Measurements from ENCODE around the gene MRGPRD.
"Not testable (repeated sequence)": the region's sequence is repeated elsewhere in the genome, so short reads cannot be mapped to it uniquely, and the experiment has no call there.

MRGPRD gene

DNA sequence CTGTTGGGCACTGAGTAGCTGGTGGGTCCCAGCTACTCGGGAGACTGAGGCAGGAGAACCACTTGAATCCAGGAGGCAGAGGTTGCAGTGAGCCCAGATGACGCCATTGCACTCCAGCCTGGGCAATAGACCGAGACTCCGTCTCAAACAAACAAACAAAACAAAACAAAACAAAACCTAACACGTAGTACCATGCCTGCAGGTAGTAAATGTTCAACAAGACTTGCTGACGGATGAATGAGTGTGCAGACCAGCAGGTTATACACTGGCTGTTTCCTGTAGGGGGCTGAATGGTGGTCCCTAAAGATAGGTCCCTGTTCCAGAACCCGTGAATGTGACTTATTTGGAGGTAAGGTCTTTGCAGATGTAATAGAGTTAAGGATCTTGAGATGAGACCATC, 12.8 kb upstream of the MRGPRD start:
- DNase-seq (ENCODE audit: low spot score): no peak

DNA sequence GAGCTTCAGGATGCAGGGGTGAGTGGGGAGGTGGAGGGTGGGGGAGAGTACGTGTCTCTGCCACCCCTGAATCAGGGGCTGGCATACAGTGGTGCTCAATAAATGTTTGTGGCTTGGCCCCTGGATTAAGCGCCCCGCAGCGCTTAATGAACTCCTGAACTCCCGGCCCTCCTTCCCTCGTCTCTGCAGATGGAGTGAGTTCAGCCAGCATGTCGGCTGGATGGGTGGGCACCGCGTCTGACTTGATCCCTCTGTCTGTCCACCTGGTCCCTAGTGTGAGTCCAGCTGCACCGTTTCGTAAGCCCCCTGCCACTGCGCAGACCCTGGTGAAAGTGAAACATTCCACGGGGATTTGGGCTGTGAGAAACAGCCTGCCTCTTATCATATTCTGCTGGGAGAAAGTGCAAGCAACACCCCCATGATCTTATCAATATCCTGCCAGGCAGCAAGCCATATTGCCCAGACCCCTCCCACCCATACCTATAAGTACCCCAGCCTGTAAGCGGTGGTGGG, 12.0 kb upstream of the MRGPRD start:
- DNase-seq (ENCODE audit: low spot score): no peak

DNA sequence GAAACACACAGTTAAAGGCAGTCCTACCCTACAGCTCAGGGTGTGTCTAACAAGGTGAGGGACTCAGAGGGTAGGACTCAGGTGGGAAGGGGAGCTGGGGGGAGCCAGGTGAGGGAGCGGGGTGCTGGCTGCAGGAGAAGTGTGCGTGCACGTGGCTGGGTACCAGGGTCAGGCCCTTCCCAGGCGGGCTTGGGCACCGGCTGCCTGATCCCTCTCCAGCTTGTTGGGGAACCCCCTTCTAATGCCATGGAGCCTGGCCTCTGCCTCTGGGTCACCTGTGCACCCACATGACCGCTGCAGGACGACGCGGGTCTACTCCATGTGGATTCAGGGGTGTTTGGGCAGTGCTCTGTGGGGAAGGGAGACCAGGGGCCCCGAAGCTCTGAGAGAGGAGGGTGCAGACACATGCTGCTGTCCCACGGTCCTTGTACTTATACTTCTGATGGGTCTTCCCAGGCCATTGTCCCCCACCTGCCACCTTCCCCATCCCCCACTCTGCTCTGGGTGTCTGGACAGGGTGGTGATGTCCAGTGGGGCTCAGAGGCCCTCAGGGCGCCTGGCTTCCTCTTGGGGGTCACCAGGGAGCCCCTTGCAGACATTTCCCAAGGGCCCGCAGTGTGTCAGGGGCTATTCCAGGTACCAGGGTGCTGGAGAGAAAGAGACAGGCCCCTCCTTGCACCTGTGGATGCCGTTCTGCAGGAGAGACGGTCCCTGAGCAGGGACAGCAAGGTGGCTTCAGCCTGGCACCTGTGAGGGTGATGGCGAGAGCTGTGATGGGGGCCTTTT, 10.4 kb upstream of the MRGPRD start:
- no peak for DNase-seq (ENCODE audit: low spot score)

DNA sequence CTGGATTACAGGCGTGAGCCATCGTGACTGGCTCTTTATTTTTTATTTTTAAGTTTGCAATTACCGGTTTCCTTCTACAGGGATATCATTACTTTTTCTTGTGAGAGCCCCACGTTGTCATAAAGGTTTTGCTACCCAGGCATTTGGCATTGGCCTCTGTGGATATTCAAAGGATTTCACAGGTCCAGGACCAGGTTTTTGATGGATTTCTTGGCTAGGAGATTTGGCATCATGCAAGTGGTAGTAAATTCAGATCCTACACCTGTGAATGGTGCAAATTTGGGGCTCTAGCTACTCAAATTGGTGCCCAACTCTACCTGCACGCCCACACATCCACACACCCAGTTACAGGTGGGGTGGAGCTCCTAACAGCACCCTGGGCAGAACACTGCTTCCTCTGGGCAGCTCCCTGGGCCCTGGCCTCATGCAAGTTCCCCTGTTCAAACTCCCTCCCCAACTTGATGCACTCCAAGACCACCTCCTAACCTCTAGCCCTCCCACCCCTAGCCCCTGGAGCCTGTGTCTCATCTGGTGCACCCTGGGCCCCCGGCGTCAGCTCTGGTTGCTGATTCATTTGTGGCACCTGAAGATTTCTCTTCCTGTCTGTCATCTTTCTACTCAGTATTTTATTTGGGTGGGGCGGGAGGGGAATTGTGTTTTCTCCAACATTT, 9.3 kb upstream of the MRGPRD start:
- no peak for DNase-seq (ENCODE audit: low spot score)

DNA sequence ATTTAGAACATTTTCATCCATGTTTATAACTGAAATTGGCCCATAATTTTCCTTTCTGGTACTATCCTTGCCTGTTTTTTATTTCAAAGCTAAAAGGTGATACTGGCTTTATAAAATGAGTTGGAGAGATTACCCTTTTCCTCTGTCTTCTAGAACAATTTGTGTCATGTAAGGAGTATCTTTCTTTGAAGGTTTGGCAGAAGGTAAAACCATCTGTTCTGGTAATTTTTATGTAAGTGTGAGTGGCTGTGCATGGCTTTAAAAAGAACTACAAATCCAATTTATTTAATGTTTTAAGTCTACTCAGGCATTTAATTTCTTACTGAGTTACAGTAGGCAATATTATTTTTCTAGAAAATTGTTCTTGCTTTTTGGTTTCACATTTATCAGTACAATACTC, 7.7 kb upstream of the MRGPRD start:
- no peak for DNase-seq (ENCODE audit: low spot score)

DNA sequence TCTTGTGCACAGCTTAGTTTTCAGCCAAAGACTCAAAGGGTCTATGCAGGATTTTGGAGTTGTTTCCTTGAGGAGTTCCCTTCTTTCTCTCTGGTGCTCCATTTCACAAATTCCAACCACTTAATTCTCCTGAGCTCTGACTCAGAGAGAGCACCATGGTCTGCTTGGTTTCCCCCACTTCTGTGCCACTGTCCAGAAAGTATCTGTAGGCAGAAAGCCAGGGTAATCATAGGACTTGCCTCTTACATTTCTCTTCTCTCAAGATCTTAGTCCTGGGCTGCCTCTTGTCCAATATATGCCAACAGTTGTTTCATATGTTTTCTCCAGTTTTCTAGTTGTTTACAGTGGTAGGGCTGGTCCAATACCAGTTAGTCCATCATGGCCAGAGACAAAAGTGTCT, 6.4 kb upstream of the MRGPRD start:
- DNase-seq (ENCODE audit: low spot score): no peak

DNA sequence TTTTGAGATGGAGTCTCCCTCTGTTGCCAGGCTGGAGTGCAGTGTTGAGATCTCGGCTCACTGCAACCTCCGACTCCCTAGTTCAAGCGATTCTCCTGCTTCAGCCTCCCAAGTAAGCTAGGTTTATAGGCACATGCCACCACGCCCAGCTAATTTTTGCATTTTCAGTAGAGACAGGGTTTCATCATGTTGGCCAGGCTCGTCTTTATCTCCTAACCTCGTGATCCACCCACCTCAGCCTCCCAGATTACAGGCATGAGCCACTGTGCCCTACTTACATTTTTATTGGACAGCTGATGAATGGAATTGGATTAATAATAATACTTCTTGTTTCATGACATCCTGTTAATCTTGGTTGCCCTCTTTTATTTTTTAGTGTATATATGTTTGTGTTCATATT, 3.0 kb upstream of the MRGPRD start:
- no peak for DNase-seq (ENCODE audit: low spot score)

DNA sequence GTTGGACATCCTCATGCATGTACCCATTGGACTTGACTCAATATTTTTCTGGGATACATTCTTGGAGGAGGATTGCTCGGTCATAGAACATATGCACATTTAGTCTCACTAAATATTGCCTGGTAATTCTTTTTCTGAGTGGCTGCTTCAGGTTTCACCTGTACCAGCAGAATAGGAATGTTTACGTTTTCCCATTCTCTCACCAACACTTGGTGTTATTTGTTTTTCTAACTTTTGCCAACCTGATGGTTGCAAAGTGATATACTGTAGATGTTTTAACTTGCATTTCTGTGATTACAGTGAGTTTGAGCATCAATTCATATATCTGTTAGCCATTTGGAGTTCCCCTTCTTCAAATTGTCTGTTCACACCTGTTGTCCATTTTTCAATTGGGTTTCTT, 1.3 kb upstream of the MRGPRD start:
- no peak for DNase-seq (ENCODE audit: low spot score)

DNA sequence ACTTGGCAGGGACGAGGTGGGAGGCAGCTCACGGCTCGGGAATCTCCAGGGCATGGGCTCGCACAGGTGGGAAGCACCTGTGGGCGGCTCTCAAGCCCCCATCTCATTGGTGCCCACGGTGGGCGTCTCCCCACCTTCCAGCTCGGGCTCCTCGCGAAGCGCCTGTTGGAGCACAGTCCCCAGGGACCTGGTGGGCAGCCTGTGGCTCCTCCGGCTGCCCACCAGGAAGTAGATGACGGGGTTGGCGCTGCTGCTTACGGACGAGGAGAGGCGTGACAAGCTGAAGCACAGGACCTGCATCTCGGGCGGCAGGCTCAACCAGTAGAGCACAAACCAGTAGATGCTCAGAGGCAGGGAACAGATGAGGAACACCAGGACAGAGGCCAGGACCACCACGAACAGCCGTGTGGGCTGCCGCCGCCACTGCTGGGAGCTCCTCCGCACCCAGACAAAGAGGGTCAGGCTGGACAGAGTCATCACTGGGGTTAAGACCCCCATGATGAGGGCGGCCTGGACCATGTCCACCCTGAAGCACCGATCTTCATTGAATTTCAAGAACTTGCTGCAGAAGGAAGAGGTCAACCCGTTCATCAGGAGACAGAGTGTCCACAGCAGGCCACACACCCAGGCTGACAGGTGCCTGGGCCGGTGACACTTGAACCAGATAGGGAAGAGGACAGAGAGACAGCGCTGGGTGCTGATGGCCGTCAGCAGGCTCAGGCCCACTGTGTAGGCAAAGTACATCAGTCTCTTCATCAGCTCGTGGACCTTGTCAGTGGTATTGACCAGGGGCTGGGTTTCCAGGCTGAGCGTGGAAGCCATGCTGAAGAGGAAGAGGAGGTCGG, 633 bp downstream of the MRGPRD start:
- DNase-seq (ENCODE audit: low spot score): no peak

DNA sequence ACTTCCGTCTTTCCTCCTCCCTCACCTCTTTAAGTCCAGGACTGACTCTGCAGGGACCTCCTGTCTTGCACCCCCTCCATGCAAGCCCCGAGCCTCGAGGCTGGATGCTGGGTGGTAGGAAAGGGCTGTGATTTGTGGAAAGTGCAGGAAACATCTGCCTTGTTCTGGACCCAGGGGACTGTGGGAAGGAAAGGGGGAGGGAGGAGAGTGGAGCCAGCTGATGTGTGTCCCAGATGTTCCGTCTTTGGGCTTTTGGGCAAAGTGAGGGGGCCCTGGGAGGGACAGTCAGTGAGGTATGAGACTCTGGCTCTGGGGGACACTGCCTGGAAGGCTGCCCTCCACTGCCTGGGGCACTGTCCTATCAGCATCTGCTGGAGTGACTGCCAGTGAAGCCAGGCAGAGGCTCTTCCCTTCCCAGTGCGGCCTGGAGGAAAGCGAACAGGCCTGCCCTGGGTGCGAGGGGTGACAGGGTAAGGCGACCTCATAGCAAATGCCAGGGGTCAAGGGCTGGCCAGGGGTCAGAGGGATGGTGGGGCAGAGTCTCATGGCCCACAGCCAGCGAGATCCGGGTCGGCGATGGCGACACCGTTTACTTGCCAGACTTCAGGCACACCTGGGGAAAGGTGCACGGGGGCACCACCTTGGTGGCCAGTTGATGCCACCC, 1.7 kb downstream of the MRGPRD start:
- no peak for DNase-seq (ENCODE audit: low spot score)

DNA sequence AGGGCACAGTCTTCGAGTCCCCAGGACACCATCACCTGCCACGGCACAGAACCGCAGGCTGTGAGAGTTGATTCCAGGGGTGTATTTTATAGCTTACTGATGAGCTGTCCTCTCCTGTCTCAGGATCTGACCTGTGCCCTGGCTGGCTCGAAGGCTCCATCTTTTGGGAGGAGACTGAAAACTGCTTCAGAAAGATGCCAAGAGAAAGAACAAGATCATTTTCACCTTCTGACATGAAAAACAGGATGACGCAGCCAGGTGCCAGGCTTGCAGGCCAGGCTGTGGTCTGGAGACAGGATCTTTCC, 2.2 kb downstream of the MRGPRD start:
- no peak for DNase-seq (ENCODE audit: low spot score)

DNA sequence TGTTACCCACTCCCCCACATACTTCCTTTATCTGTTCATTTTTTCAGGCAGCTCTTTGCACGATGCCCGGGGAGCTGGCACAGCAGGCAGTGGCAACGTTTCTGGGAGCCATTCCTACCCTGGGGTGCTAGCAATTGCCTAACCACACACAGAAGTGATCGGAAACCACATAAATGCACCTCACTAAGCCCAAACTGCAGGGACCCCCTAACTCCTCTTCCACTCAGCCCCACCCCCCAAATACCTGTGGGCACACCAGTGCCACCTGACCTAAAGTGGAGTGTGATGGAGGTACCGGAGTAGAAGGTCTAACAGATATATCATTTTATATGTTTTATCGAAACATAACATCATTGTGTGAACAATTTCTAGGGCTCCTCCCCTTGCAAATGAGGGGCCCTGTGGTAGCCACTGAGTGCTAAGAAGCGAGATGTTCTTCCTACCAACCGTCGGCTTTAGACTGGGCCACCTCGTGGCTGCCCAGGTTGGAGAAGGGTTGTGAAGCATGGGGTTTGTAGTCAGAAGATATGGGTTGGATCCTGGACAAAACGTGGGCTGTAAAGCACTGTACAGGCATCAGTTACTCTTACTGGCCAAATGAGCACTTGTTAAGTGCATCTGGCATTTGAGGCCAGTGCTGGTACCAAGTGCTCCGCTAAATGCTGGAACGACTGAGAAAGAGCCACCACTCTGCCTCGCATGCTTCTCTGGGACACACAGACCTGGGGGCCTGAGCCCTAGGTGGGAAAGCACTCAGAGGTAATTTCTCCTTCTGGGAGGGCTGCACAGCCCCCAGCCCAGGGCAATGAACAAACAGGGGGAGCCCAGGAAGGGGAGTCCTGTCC, 2.8 kb downstream of the MRGPRD start:
- DNase-seq (ENCODE audit: low spot score): no peak

DNA sequence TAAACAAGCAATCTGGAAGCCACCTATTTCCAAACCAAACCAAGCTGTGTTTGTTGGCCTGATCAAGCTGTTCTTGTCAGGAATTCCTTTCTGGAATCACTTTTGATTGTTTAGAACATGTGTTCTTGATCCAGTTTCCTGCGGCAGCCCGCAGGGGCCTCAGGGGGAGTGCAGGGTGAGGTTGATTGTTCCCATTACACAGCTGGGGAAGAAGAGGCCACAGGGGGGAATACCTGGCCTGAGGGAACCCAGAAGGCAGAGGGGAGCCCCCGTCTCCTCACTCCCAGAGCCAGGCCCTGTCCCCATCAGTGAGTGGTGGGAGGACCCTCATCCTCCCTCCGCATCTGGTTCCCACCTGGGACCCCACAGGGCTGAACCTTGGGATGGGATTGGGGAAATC, 4.2 kb downstream of the MRGPRD start:
- DNase-seq (ENCODE audit: low spot score): no peak

DNA sequence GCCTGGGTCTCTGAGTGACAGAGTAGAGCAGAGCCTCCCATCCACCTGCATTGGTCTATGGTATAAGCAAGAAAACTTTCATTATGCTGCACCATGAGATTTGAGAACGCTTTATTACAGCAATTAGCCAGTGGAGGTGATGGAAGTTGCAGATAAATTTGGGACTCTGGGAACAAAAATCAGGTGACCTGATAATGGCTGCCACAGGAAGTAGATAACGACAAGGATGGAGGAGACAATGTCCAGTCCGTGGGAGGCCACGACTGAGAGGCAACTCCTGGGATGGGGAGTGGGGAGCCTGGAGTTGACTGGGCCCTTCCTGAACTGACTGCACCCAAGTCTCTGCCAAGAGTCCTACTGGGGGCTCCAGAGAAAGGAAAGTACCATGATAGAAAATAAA, 4.7 kb downstream of the MRGPRD start:
- DNase-seq (ENCODE audit: low spot score): no peak

DNA sequence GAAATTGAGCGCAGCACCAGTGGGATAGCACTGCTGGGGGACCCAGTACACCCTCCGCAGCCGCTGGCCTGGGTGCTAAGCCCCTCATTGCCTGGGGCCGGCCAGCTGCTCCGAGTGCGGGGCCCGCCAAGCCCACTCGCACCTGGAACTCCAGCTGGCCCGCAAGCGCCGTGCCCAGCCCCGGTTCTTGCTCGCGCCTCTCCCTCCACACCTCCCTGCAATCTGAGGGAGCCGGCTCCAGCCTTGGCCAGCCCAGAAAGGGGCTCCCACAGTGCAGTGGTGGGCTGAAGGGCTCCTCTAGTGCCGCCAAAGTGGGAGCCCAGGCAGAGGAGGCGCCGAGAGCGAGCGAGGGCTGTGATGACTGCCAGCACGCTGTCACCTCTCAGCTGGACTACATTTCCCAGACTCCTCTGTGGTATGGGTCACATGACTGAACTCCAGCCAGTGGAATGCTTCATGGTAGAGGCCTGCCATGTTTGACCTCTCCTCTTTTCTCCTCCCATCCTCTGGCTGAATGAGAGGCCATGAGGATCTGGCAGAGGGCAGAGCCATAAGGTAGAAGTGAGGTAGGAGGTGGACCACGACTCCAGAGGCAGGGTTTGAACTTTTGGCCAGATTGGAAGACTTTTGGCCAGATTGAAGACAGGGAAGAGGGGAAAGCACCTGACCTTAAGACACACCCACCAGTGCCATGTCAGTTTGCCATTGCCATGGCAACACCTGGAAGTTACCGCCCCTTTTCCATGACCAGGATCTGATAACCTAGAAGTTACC, 6.2 kb downstream of the MRGPRD start:
- DNase-seq (ENCODE audit: low spot score): no peak

DNA sequence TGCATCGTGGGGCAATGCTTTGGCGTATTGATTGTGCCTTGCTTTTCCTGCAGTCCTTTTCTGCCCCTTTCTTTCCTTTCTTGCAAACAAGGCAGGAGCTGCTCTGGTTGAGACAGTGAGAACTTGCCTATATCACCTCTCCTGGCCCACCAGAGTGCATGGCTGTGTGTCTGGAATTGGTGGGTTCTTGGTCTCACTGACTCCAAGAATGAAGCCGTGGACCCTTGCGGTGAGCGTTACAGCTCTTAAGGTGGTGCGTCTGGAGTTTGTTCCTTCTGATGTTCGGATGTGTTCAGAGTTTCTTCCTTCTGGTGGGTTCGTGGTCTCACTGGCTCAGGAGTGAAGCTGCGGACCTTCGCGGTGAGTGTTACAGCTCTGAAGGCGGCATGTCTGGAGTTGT, 7.1 kb downstream of the MRGPRD start:
- DNase-seq (ENCODE audit: low spot score): not testable (repeated sequence)

DNA sequence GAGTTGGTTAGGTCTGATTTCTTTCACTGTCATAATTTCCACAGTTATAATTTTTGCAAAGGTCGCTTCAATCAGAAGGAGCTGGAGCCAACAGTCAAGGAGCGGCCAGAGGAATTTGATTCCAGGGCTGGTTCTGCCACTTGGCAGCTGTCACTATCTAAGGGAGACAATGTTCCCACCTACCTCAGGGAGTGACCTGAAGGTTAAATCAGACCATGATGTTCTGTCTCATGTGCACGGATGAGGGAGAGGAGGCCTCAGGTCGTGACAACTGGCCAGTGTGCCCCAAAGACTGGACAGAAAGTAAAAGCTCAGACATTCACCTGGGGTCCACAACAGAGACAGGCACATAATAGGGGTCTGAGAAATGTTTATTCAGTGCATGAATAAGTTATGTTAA, 7.6 kb downstream of the MRGPRD start:
- DNase-seq (ENCODE audit: low spot score): no peak

DNA sequence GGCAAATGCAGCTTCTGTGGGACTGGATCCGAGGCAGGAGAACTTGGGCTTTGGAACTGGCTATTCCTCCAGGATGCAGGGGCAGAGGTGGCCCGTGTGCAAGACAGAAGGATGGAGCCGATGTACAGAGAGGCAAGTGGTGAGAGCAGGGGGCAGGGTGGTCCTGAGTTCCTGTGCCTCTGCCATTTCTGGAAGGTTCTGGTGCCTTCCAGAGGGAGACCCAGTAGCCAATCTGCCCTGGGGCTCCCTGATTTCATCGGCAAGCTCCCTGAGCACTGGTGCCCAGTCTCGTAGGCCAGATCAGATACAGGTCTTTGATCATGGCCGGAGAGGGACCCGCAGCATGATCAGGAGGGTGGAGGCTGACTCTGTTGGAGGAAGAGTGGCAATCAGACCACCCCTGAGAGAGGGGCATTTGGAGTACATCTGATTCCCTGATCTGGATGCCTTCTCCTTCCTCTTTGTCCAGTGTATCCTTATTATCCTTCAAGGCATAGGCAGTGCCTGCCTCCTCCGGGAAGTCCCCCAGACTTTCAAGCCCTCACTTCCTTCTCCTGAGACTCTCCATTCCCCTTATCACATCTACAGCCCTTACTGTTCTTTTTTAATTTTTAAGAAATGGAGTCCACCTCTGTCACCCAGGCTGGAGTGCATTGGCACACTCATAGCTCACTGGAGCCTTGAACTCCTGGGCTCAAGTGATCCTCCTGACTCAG, 9.7 kb downstream of the MRGPRD start:
- DNase-seq (ENCODE audit: low spot score): no peak

DNA sequence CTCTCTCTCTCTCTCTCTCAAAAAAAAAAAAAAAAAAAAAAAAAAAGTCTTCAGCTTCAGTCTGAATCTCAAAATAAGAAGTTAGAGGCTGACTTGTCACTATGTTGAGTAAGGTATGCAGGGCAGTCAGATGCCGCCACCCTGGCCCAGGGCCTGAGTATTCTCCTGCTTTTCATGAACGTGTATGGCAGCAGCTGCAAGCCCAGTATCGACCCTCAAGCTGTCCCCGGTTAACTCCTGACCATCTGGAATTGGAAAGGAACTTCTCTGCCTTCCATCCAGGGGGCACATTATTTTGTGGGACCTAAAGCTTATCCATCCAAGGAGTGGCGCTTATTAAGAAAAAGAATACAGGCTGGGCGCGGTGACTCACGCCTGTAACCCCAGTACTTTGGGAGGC, 11.4 kb downstream of the MRGPRD start:
- no peak for DNase-seq (ENCODE audit: low spot score)

Data from Ammon's horn (tissue), 1 donor.